Activated B cell treated with CpG ODN at 0.5 μM for 24 hours (primary cell): ENCODE measurements around the gene CRYL1. TPM values are rescaled to one million over a fixed set of nuclear protein-coding genes. Genes with fewer than 3 reads are reported as not detected.

Experiments
- ATAC-seq: fragments of 200-7000 bp; cut with Tn5 transposase; one replicate; pipeline ENCODE4 v1.10.0; 2021; ENCODE audit warnings: low read depth, mild to moderate bottlenecking, moderate library complexity
- CTCF ChIA-PET: fragments of 350-600 bp; sonication (Branson Sonifier 250); formaldehyde crosslinking; loops from one replicate; lab custom pipeline; 2021; ENCODE audit warnings: antibody characterized with exemption; lab: Charles Lee
- POLR2A ChIA-PET: fragments of 350-600 bp; sonication (Branson Sonifier 250); formaldehyde crosslinking; loops from one replicate; lab custom pipeline; 2021; ENCODE audit warnings: antibody characterized with exemption; lab: Charles Lee
- DNase-seq: peaks from one replicate; pipeline ENCODE4 v3.0.0; 2022
- H3K27ac Mint-ChIP-seq: one replicate; pipeline ENCODE4 v1.8.0; 2020; ENCODE audit warnings: mixed read lengths
- H3K27me3 Mint-ChIP-seq: one replicate; pipeline ENCODE4 v1.8.0; 2021; ENCODE audit warnings: mixed read lengths
- H3K36me3 Mint-ChIP-seq: one replicate; pipeline ENCODE4 v1.8.0; 2021; ENCODE audit warnings: low read depth, mixed read lengths
- H3K4me1 Mint-ChIP-seq: one replicate; pipeline ENCODE4 v1.8.0; 2021; ENCODE audit warnings: mixed read lengths
- H3K4me3 Mint-ChIP-seq: one replicate; pipeline ENCODE4 v1.8.0; 2020; ENCODE audit warnings: mild to moderate bottlenecking, mixed read lengths
- H3K9me3 Mint-ChIP-seq: one replicate; pipeline ENCODE4 v1.8.0; 2020; ENCODE audit warnings: mixed read lengths
- CTCF ChIP-seq: fragments of 200-600 bp; IDR thresholded peaks from one replicate; pipeline ENCODE4 v1.8.0; 2022; ENCODE audit warnings: antibody characterized with exemption, mild to moderate bottlenecking
- intact Hi-C: fragments of 100-400 bp; cut with micrococcal nuclease; formaldehyde crosslinking; loops from one replicate; pipeline ENCODE4 v1.15.1; 2024
- total RNA-seq: library from RNA; stranded (reverse); gene quantifications from 2 replicates; pipeline ENCODE4 v1.2.3, GENCODE V29; 2022

Gene CRYL1
- total RNA-seq, 1 donor from 2014 or later, result 9.6 TPM

- DNase-seq (no peak), ATAC-seq (no peak)
- Mint-ChIP-seq H3K27me3 (no peaks in the 10 kb centered on the region), H3K4me3 (no peak overlapping the region), H3K36me3 (peaks cover 13% of the 10 kb centered on the region), H3K4me1 (peaks cover 2% of the 10 kb centered on the region), H3K9me3 (peaks cover 2% of the 10 kb centered on the region), H3K27ac (no peak overlapping the region)
- ChIA-PET POLR2A (no interaction called here), CTCF (no interaction called here)
- TF ChIP-seq CTCF, result no peak
- intact Hi-C loops, result no loop called here
Measured at GRCh38 chr13:20431080-20431479, 94.6 kb downstream of the CRYL1 start.

- Mint-ChIP-seq H3K27ac (no peak overlapping the region), H3K27me3 (no peaks in the 10 kb centered on the region), H3K4me3 (no peak overlapping the region), H3K36me3 (peaks cover 13% of the 10 kb centered on the region), H3K9me3 (peaks cover 2% of the 10 kb centered on the region), H3K4me1 (peaks cover 9% of the 10 kb centered on the region)
- intact Hi-C loops, result no loop called here
- DNase-seq (no peak), ATAC-seq (no peak)
- ChIA-PET CTCF (no interaction called here), POLR2A (no interaction called here)
- no peak for TF ChIP-seq CTCF
Measured at GRCh38 chr13:20430296-20430695, 95.4 kb downstream of the CRYL1 start.

GRCh38 chr13:20429682-20430081 is 96.0 kb downstream of the CRYL1 start:
- no peak for DNase-seq
- ChIA-PET POLR2A (no interaction called here), CTCF (no interaction called here)
- H3K27me3 Mint-ChIP-seq, result no peaks in the 10 kb centered on the region
- H3K4me1 Mint-ChIP-seq, result peaks cover 15% of the 10 kb centered on the region
- intact Hi-C loops, result no loop called here
- no peak for TF ChIP-seq CTCF
- H3K9me3 Mint-ChIP-seq, result peaks cover 2% of the 10 kb centered on the region
- ATAC-seq, result no peak
- no peak overlapping the region for H3K27ac Mint-ChIP-seq
- peaks cover 13% of the 10 kb centered on the region for H3K36me3 Mint-ChIP-seq
- no peak overlapping the region for H3K4me3 Mint-ChIP-seq

GRCh38 chr13:20428666-20429644 is 96.7 kb downstream of the CRYL1 start:
- no peaks in the 10 kb centered on the region for H3K9me3 Mint-ChIP-seq
- DNase-seq, result no peak
- TF ChIP-seq CTCF, result no peak
- no peak for ATAC-seq
- ChIA-PET CTCF (no interaction called here), POLR2A (no interaction called here)
- H3K27ac Mint-ChIP-seq, result no peak overlapping the region
- H3K27me3 Mint-ChIP-seq, result no peaks in the 10 kb centered on the region
- intact Hi-C loops, result no loop called here
- peaks cover 17% of the 10 kb centered on the region for H3K4me1 Mint-ChIP-seq
- no peak overlapping the region for H3K4me3 Mint-ChIP-seq
- H3K36me3 Mint-ChIP-seq, result peaks cover 13% of the 10 kb centered on the region

- DNase-seq (no peak), ATAC-seq (no peak)
- TF ChIP-seq CTCF, result no peak
- no peak overlapping the region for H3K27ac Mint-ChIP-seq
- no peaks in the 10 kb centered on the region for H3K27me3 Mint-ChIP-seq
- peaks cover 10% of the 10 kb centered on the region for H3K36me3 Mint-ChIP-seq
- H3K4me1 Mint-ChIP-seq, result peaks cover 17% of the 10 kb centered on the region
- intact Hi-C loops, result no loop called here
- no peaks in the 10 kb centered on the region for H3K9me3 Mint-ChIP-seq
- ChIA-PET CTCF (no interaction called here), POLR2A (no interaction called here)
- no peak overlapping the region for H3K4me3 Mint-ChIP-seq
Measured at GRCh38 chr13:20426766-20427448, 98.8 kb downstream of the CRYL1 start.
